GM12891 (cell line): ENCODE measurements around the gene CACNA2D1.

Experiments
- DNase-seq: peaks from one replicate; pipeline ENCODE4 v3.0.0; 2011; ENCODE audit warnings: low spot score; ENCODE audit not compliant: insufficient read length
- FAIRE-seq: peaks from 2 replicates; lab custom pipeline; 2011; peaks lifted over from hg19 to GRCh38; lab: Jason Lieb, UNC
- PAX5 ChIP-seq: IDR thresholded peaks from 2 replicates; pipeline ENCODE4 v1.6.1; 2011; ENCODE audit warnings: low read length, moderate library complexity, mild to moderate bottlenecking; ENCODE audit not compliant: insufficient read depth, severe bottlenecking
- POLR2A ChIP-seq: IDR thresholded peaks from 2 replicates; pipeline ENCODE4 v1.6.1; 2011; ENCODE audit warnings: low read depth, low read length, control low read depth
- POLR2AphosphoS5 ChIP-seq: IDR thresholded peaks from 2 replicates; pipeline ENCODE4 v1.6.1; 2011; ENCODE audit warnings: low read depth, low read length, control low read depth
- POU2F2 ChIP-seq: IDR thresholded peaks from 2 replicates; pipeline ENCODE4 v1.6.1; 2011; ENCODE audit warnings: low read depth, mild to moderate bottlenecking, control low read depth, low read length, moderate library complexity
- SPI1 ChIP-seq: IDR thresholded peaks from 2 replicates; pipeline ENCODE4 v1.6.1; 2011; ENCODE audit warnings: low read depth, low read length, control low read depth
- TAF1 ChIP-seq: IDR thresholded peaks from 2 replicates; pipeline ENCODE4 v1.6.1; 2011; ENCODE audit warnings: low read depth, low read length, control low read depth

Gene CACNA2D1

DNA sequence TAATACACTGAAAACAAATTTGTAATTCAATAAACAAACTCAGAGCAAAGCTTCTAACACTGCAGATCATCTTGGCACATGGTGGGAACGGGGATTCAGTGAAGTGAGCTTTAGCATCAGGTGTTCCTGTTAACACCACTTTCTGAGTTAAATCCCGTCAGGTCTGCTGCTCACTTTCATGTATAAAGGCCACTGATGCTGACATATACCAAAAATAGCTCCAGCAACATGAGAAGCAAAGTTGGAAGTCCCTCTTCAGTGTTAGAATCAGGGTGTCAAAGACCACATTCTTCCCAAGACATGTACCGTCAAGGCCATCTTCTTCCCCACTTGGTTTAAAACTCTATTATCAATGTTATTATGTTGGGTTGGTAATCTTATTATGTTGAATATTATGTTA is 11.7 kb upstream of the CACNA2D1 start:
- FAIRE-seq: no peak
- no peak for DNase-seq
- TF ChIP-seq POLR2AphosphoS5: no peak
- no peak for TF ChIP-seq POU2F2
- TF ChIP-seq POLR2A: no peak
- TF ChIP-seq TAF1: no peak
- no peak for TF ChIP-seq PAX5
- no peak for TF ChIP-seq SPI1

DNA sequence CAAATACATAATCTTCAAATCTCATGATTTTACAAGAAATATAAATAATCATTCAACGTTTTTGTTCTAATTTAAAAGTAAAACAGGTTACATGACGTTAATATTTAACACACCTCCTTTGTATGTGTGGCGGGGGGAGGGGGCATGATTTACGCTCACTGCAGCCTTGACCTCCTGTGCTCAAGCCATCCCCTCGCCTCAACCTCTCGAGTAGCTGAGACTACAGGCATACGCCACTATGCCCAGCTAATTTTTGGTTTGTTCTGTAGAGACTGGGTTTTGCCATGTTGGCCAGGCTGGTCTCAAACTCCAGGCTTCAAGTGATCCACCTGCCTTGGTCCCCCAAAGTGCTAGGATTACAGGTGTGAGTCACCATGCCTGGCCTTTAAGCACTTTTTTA is 7.2 kb upstream of the CACNA2D1 start:
- DNase-seq: no peak
- FAIRE-seq: no peak
- TF ChIP-seq POU2F2 (no peak), TAF1 (no peak), SPI1 (no peak), POLR2AphosphoS5 (no peak), PAX5 (no peak), POLR2A (no peak)

DNA sequence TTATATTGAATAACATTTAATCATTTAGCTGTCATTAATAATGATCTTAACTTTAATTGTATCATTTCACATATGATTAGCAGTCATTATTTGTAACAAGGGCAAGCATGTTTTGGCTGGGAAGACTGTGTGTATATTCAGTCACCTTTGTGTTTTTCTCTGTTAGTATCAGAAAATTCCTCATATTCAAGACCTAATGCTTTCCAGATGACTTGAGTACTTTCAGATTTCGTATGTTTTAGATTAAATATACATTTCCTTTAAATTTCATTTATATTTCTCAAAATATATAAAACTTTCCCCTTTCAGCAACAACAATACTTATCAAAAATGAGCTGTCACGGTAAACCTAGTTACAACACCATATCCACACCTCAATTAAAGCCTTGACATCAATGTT is 6.3 kb upstream of the CACNA2D1 start:
- FAIRE-seq: no peak
- TF ChIP-seq SPI1: no peak
- no peak for TF ChIP-seq POU2F2
- no peak for TF ChIP-seq POLR2AphosphoS5
- no peak for TF ChIP-seq PAX5
- TF ChIP-seq TAF1: no peak
- TF ChIP-seq POLR2A: no peak
- no peak for DNase-seq

DNA sequence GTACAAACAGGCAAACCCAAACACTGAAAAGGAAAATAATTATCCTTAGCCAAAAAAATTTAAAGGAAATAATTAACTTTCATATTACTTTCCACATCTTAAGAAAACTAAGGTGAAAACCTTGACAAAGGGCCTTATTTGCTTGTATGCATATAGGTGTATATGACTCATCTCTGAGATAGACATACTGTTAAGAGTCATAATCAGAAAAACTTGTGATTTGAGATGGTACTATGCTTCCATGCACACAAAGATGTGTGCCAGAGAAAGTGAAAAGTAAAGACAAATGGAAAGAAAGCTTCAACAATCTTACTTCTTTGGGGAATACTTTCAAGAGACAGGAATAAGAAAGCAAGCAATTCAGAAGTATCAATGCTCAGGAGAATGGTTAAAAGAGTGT is 3.3 kb upstream of the CACNA2D1 start:
- no peak for DNase-seq
- FAIRE-seq: no peak
- no peak for TF ChIP-seq SPI1

DNA sequence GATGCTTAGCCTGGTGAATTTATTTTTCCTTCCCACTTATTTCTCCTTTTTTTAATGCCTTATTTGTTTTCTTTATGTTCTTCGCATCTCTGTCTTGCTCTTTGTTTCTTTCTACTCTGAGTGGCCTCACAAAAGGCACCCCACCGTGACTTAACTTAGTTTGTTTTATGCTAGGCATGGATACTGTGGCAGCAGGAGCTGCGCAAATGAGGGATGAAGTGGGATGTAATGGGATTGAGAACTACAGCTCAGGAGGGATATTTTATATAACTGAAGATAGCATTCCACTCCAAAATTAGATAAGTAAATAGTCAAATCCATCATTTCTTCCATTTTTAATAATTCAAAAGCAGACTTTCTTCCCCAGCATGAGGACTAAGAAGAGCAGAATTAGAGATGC is 1.7 kb upstream of the CACNA2D1 start:
- TF ChIP-seq SPI1 (no peak), POU2F2 (no peak), POLR2AphosphoS5 (no peak), TAF1 (no peak), PAX5 (no peak), POLR2A (no peak)
- DNase-seq (no peak), FAIRE-seq (no peak)

DNA sequence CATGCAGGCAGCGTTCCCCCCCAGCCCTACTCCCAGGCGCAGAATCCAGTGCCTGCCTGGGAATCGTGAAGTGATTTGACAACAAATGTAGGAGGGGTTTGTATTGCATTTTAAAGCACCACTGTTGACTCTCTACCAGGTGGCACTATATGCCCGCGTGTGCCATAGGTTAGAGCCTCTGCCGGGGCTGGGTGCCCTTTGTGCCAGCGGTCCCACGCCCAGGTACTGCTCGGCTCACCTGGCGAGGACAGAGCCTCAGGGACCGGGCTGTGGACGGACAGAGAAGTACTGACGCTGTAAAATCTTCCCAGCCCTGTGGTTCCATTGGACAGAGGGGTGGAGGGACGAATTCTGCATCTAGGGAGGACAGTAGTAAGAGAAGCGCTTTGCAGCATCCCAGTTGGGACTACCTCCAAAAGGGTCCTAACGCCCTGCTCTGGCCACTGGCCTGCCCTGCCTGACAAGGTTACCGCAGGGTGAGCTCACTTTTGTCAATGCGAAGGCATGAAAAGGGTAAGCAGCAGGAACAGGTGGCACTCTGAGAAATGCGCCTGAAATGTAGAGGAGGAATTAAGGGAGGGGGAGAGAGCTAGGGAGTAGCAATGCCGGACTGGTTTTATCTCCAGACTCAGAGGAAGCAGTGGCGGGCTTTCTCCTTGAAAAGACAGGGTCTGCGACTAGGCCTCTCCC is 788 bp upstream of the CACNA2D1 start:
- no peak for DNase-seq
- no peak for FAIRE-seq
- TF ChIP-seq POLR2A (no peak), POLR2AphosphoS5 (no peak), POU2F2 (no peak), PAX5 (no peak), SPI1 (no peak), TAF1 (no peak)

DNA sequence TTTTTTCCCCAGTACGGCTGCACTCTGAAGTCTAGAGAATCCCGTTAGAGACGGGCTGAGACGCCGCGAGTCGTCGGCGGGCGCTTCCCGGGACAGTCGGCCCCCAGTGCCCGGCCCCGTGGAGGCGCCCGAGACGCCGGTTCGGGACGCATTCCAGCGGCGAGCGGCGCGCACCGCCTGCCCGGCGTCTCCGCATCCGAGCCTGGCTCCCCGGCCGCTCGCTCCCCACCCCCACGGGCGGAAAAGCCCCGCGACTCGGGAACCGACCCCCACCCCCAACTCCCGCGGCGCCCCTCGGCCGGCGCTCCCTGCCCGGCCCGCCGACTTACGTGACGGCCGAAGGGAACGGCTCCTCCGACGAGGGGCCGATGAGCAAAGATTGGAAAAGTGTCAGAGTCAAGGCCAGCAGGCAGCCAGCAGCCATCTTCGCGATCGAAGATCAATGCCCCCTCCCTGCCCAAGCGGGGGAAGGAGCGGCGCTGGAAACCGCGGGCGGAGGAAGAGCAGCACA is 486 bp downstream of the CACNA2D1 start:
- FAIRE-seq (no peak), DNase-seq (no peak)
- TF ChIP-seq POU2F2: no peak

DNA sequence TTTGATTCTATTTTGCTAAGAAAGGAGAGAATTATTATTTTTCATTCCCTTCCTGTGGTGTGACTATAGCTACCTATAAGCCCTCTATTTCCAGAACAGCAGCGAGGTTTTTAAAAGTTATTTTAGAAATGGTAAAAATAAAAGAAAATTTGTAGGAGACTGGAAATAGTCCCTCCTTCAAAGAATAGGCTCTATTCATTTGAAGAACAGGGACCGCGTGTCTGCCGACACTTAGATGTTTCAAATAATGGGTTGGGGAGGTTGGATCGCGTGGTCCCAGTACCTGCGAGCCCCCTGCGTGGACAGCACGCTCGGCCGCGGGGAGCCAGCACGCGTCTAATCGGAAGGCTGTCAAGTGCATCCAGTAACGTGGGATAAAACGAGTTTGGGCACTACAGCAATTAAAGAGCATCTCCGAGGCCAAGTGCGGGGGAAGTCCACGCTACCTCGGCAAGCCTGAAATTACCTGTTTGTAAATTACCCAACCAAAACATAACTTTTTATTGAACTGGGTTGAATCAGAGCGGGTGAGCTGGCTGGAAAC is 1.0 kb downstream of the CACNA2D1 start:
- TF ChIP-seq POU2F2: no peak
- TF ChIP-seq POLR2AphosphoS5: no peak
- TF ChIP-seq SPI1: no peak
- TF ChIP-seq PAX5: no peak
- no peak for TF ChIP-seq POLR2A
- TF ChIP-seq TAF1: no peak
- DNase-seq: no peak
- no peak for FAIRE-seq

DNA sequence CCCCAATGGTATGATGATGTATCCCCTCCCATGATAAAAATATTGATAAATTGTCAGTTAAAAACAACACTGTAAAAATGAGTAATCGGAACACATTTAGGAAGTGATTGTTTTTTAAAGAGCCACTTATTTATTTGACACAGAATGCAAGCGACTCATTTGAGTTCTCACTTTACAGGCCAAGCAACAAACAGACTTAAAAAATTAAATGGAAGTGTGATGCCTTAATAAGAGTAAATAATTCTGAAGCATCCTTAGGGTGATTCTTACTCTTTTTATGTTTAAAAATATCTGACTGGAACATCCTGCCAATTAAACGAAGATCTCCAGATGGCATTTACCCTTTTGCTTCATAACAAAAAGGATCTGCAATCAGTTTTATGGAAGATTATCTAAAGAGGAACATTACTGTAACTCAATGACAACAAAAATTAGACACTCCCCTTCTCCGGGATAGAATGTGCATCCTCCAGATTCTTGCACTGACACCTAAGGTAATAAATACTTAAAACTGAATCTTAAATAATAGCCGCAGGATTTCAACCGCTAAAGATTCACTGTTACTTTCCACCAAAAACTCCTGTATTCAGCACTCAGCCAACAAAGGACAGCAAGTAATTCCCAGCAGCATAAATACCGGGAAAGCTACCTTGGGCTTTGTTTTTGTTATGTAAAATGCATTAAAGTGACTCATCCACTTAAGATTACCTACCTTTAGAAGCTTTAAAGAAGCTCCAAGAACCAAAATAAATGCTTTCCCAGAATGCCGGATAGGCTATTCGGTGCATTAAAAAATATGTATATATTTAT is 1.7 kb downstream of the CACNA2D1 start:
- no peak for FAIRE-seq
- no peak for DNase-seq
- TF ChIP-seq POU2F2 (no peak), POLR2A (no peak), POLR2AphosphoS5 (no peak), TAF1 (no peak), PAX5 (no peak), SPI1 (no peak)

DNA sequence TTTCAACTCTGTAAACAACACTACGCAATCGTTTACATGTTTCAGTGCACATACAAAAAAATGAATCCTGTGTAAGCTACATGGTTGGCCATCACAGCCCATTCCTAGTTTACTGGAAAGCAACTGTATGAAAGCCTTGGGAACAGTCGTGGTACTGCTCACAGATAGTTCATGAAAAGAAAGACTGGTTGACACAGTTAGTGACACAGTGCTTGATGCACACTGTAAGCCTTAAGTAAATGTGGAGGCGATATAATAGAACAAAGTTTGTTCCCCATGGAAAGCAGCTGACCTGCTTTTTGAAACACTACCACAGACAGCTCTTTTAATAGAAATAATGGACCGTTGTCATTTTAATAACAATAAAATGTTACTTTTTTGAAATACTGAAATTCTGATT is 5.1 kb downstream of the CACNA2D1 start:
- no peak for TF ChIP-seq POLR2A
- no peak for TF ChIP-seq TAF1
- no peak for TF ChIP-seq PAX5
- no peak for TF ChIP-seq POU2F2
- TF ChIP-seq POLR2AphosphoS5: no peak
- TF ChIP-seq SPI1: no peak
- FAIRE-seq (no peak), DNase-seq (no peak)
